ENCODE results near the gene PRPF19. TPM values are rescaled to one million over a fixed set of nuclear protein-coding genes. Genes with fewer than 3 reads are reported as not detected.

Gene PRPF19
- total and polyA plus RNA-seq, 2 of the 4 experiments (the other 2 are of a cell fraction), result 29.8 to 50.4 TPM

DNA sequence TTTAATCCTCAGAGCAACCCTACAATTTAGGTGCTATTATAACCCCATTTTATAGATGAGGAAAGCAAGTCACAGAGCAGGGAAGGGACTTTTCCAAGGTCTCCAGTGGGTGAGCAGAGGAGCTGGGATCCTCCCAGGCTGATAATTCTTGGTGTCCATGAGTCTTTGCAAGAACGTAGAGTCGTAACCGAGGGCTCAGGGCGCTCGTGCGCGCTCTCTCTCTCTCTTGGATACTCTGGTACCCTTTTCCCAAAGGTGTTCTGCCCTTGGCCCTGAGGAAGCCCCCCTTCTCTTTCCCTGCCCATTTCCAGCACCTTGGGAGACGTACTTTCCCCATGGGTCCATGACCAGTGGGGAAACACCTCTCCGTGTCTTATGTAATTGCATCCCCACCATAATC lies 44.2 kb downstream of the PRPF19 start:
- Histone ChIP-seq H2AFZ (replicated peaks; ENCODE audit: low read length, poor library complexity) (no peak overlapping the region), H3K4me3 (ENCODE audit: insufficient read depth, low read depth, low read length) (no peak overlapping the region), H4K5ac (ENCODE audit: low read depth, low read length) (no peak overlapping the region), H2BK20ac (ENCODE audit: low read depth, low read length) (no peak overlapping the region), H3K56ac (ENCODE audit: extremely low read depth, insufficient read depth, low read length) (no peak overlapping the region), H3K9me3 (ENCODE audit: control insufficient read depth, insufficient read depth, low read length) (no peaks in the 10 kb centered on the region), H2BK120ac (ENCODE audit: low read depth, low read length) (no peak overlapping the region), H3K27ac (ENCODE audit: insufficient read depth, low read length) (no peak overlapping the region), H3K36me3 (ENCODE audit: control insufficient read depth, insufficient read depth, low read length) (no peaks in the 10 kb centered on the region), H2AK5ac (ENCODE audit: low read depth, low read length) (no peak overlapping the region), H3K4ac (ENCODE audit: low read depth, low read length) (no peak overlapping the region), H3K18ac (ENCODE audit: low read depth, low read length) (no peak overlapping the region), H3K4me2 (ENCODE audit: low read depth, low read length) (no peak overlapping the region), H4K91ac (ENCODE audit: insufficient read depth, low read depth, low read length) (no peak overlapping the region), H2AK9ac (replicated peaks; ENCODE audit: low read depth, low read length, poor library complexity) (no peak overlapping the region), H2BK5ac (ENCODE audit: low read depth, low read length, poor library complexity, severe bottlenecking) (no peak overlapping the region), H3K79me1 (ENCODE audit: low read depth in 1 of 2, low read length in 2 of 2) (no peaks in the 10 kb centered on the region), H4K8ac (ENCODE audit: low read depth in 2 of 2, low read length in 2 of 2) (no peak overlapping the region), H4K20me1 (ENCODE audit: insufficient read depth, low read length) (no peaks in the 10 kb centered on the region), H3K9me1 (ENCODE audit: insufficient read depth, low read length) (peaks cover 2% of the 10 kb centered on the region; the same call in 1 of the 2 replicates), H3K23ac (ENCODE audit: low read depth, low read length) (no peak overlapping the region), H3K14ac (replicated peaks; ENCODE audit: low read depth, low read length) (no peak overlapping the region), H3K27me3 (ENCODE audit: control insufficient read depth, insufficient read depth, low read length) (peaks cover 13% of the 10 kb centered on the region), H3K4me1 (ENCODE audit: control insufficient read depth, insufficient read depth, low read length) (peaks cover 5% of the 10 kb centered on the region), H3K9ac (ENCODE audit: low read depth, low read length) (no peak overlapping the region), H2BK15ac (ENCODE audit: low read depth, low read length) (no peak overlapping the region)
- no TSS peak for BruUV-seq (replicated peaks)
- dilution Hi-C loops (cut with HindIII; ENCODE audit: low sequenced_read_pairs, unreplicated experiment) (no loop called here), in situ Hi-C loops (cut with MboI; ENCODE audit: low sequenced_read_pairs) (no loop called here), intact Hi-C loops (cut with micrococcal nuclease) (no loop called here)
- TF ChIP-seq USF2 (IDR thresholded peaks at IDR 0.05; ENCODE audit: low read depth, low read length), result no peak
- TF ChIP-seq MXI1 (IDR thresholded peaks at IDR 0.05; ENCODE audit: borderline replicate concordance, low read depth, low read length), result no peak
- no peak for TF ChIP-seq NFE2L2 (IDR thresholded peaks at IDR 0.05; ENCODE audit: low read depth, low read length)
- TF ChIP-seq MAZ (IDR thresholded peaks at IDR 0.05; ENCODE audit: borderline replicate concordance, low read depth, low read length), result no peak
- TF ChIP-seq RCOR1 (IDR thresholded peaks at IDR 0.05; ENCODE audit: insufficient replicate concordance, low read length), result no peak
- no peak for TF ChIP-seq RAD21 (IDR thresholded peaks at IDR 0.05; ENCODE audit: low read length)
- TF ChIP-seq CHD1 (IDR thresholded peaks at IDR 0.05; ENCODE audit: low read depth, low read length), result no peak
- no peak for TF ChIP-seq SMC3 (IDR thresholded peaks at IDR 0.05; ENCODE audit: low read depth, low read length)
- TF ChIP-seq, protein P1, sequence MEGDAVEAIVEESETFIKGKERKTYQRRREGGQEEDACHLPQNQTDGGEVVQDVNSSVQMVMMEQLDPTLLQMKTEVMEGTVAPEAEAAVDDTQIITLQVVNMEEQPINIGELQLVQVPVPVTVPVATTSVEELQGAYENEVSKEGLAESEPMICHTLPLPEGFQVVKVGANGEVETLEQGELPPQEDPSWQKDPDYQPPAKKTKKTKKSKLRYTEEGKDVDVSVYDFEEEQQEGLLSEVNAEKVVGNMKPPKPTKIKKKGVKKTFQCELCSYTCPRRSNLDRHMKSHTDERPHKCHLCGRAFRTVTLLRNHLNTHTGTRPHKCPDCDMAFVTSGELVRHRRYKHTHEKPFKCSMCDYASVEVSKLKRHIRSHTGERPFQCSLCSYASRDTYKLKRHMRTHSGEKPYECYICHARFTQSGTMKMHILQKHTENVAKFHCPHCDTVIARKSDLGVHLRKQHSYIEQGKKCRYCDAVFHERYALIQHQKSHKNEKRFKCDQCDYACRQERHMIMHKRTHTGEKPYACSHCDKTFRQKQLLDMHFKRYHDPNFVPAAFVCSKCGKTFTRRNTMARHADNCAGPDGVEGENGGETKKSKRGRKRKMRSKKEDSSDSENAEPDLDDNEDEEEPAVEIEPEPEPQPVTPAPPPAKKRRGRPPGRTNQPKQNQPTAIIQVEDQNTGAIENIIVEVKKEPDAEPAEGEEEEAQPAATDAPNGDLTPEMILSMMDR (conservative IDR thresholded peaks at IDR 0.05; ENCODE audit: low read depth, low read length), result no peak
- no peak for TF ChIP-seq CEBPB (IDR thresholded peaks at IDR 0.05; ENCODE audit: low read depth, low read length)
- TF ChIP-seq BHLHE40 (IDR thresholded peaks at IDR 0.05; ENCODE audit: low read depth, low read length), result no peak
- no peak for DNase-seq
- ChIA-PET CTCF (no interaction called here), POLR2A (ENCODE audit: unreplicated experiment) (no interaction called here)
- ATAC-seq (ENCODE audit: low read depth), result no peak
- 81% methylated on average over 2 of the region's 9 CpGs; no CpG with 5 or more reads in 1 of the 2 experiments for WGBS, 2 experiments (ENCODE audit: extremely low coverage in 2 of 2, insufficient read length in 1 of 2)
